Body of pancreas (tissue), 4 donors: Measurements from ENCODE around the gene ALPI.

Experiments used
- CTCF ChIP-seq, 7 experiments: fragments of 450-650 bp in 4 of 7; fragments of 200-600 bp in 3 of 7; sonication (generic) in 3 of 7; IDR thresholded peaks; one replicate each; pipeline ENCODE4 v1.5.1; 2016 to 2019; ENCODE audit warnings: antibody characterized with exemption in 7 of 7
- POLR2A ChIP-seq, 3 donors: fragments of 450-650 bp; IDR thresholded peaks; one replicate each; pipeline ENCODE4 v1.6.1; 2016; ENCODE audit warnings: antibody characterized with exemption in 3 of 3, mild to moderate bottlenecking in 2 of 3

- no peak for TF ChIP-seq POLR2A (IDR thresholded peaks at IDR 0.05)
- TF ChIP-seq CTCF (IDR thresholded peaks at IDR 0.05), result no peak
Measured at GRCh38 chr2:232508251-232508650, 52.3 kb downstream of the ALPI start.
